Epithelial cell of prostate (primary cell): Measurements from ENCODE around the gene DCUN1D1.
A peak's percentile ranks its signal among the peaks of the same experiment; 100 is the strongest.

Experiments used
- DNase-seq: peaks from one replicate; pipeline ENCODE4 v3.0.0-alpha.2; 2011; ENCODE audit warnings: low read depth, low spot score
- H3K27ac ChIP-seq: fragments of 450-650 bp; 2 replicates; pipeline ENCODE4 v1.5.1; 2017; ENCODE audit warnings: mild to moderate bottlenecking

The DCUN1D1 gene

DNA sequence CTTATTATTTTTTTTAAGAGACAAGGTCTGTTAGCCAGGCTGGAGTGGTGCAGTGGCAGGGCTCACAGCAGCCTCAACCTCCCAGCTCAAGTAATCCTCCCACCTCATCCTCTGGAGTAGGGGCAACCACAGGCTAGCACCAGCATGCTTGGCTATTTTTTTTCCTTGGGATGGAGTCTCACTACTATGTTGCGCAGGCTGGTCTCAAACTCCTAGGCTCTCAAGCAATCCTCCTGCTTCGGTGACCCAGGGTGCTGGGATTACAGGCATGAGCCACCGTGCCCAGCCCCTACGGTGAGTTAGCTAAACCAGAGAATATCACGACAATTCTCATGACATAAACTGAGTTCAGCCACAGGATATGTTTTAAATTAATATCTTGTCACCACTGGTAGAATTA, 2.0 kb downstream of the DCUN1D1 start:
- DNase-seq = no peak
- H3K27ac ChIP-seq = no peak overlapping the region

DNA sequence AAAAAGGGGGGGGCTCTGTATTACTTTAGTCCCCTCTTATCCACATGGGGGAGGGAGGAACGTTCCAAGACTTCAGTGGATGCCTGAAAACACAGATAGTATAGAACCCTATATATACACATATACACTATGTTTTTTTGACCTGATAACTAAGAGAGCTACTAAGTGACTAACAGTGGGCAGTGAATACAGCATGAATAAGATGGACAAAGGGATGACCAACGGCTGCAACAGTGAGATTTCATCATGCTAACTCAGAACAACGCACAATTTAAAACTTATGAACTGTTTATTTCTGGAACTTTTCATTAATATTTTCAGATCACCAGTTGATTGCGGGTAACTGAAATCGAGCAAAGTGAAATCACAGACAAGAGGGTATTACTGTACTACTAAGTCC, 7.3 kb downstream of the DCUN1D1 start:
- DNase-seq = no peak

DNA sequence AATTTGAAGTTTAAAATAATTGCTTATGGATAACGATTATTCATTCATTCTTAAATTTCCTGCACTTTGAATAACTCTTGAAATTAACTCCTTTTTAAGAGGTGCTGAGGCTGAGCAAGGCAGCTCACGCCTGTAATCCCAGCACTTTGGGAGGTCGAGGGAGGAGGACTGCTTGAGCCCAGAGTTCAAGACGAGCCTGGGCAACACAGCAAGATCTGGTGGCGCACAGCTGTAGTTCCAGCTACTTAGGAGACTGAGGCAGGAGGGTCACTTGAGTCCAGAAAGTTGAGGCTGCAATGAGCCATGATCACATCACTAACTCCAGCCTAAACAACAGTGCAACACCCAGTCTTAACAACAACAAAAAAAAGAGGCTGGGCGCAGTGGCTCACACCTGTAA, 8.0 kb downstream of the DCUN1D1 start:
- no peak for DNase-seq
- H3K27ac ChIP-seq = no peak overlapping the region

More for the DNA sequence above, 7.3 kb downstream of the DCUN1D1 start:
- H3K27ac ChIP-seq = no peak overlapping the region

DNA sequence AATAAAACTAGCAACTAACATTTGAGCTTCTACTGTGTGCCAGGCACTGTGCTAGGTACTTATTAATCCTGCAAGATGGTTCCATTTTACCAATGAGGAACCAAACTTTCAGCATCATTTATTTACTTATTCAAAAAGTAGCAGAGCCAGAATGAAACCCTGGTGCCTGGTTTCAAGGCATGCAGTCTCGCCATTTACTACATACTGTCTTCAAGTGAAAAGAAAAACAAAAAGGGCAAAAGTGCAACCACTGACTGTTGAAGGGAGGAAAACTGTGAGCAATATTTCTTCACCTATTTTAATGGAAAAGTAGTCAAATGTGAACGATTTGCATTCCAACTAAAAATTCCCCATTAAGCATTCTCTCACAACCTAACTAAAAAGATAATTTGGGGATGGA, 8.7 kb downstream of the DCUN1D1 start:
- no peak for DNase-seq

DNA sequence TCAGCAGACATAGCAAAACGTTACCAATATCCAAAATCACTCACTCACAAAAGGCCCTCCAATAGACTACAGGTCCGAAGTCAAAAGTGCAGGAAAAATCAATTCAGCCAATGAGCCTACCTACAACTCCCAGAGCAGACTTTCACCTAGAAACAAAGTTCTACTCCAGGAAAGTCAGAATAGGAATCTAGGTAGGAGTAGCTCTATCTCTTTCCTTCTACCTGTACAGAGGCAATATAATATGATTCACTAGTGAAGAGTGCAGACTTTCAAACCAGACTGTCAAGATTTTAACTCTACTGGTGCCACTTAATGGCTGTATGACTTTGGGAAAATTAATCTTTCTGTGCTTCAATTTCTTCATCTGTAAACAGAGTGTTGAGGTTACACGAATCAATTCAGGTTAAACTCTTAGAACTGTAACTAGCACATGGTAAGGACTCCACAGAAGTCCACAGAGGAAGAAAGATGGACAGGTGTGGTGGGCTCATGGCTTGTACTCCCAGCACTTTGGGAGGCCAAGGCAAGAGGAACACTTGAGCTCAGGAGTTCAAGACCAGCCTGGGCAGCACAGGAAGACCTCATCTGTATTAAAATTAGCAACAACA, 9.4 kb downstream of the DCUN1D1 start:
- no peak overlapping the region for H3K27ac ChIP-seq
- DNase-seq = no peak

More for the DNA sequence above, 8.7 kb downstream of the DCUN1D1 start:
- H3K27ac ChIP-seq = no peak overlapping the region

DNA sequence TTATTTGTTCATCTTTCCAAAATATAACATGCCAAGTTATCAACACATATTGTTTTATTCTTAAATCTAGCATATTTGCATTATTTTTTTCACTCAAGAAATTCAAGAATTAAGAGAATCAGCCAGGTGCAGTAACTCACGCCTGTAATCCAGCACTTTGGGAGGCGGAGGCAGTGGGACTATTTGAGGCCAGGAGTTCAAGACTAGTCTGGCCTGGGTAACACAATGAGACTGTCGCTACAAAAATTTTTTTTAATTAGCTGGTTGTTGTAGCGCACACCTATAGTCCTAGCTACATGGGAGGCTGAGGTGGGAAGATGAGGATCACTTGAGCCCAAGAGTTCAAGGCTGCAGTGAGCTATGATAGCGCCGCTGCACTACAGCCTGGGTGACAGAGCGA, 10.5 kb downstream of the DCUN1D1 start:
- H3K27ac ChIP-seq = peak overlapping the region; percentile 25
- no peak for DNase-seq

DNA sequence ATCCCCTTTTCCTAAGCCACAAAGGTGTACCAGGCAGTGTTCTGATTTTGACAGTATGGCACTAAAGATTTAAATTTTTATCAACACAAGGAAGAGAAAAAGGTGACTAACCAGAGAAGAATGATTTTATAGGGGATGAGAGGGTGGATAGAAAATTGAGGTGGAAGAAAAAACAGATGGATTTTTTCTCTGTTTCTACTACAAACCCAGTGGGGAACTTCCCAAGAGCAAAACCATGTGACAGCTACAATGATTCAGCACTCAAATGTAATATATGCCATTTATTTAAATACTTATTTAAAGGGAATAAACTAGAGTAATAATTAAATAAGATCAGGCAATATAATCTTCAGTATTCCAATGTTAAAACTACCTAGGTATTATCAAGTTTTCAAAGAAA, 11.1 kb downstream of the DCUN1D1 start:
- H3K27ac ChIP-seq = peak overlapping the region; percentile 25

DNA sequence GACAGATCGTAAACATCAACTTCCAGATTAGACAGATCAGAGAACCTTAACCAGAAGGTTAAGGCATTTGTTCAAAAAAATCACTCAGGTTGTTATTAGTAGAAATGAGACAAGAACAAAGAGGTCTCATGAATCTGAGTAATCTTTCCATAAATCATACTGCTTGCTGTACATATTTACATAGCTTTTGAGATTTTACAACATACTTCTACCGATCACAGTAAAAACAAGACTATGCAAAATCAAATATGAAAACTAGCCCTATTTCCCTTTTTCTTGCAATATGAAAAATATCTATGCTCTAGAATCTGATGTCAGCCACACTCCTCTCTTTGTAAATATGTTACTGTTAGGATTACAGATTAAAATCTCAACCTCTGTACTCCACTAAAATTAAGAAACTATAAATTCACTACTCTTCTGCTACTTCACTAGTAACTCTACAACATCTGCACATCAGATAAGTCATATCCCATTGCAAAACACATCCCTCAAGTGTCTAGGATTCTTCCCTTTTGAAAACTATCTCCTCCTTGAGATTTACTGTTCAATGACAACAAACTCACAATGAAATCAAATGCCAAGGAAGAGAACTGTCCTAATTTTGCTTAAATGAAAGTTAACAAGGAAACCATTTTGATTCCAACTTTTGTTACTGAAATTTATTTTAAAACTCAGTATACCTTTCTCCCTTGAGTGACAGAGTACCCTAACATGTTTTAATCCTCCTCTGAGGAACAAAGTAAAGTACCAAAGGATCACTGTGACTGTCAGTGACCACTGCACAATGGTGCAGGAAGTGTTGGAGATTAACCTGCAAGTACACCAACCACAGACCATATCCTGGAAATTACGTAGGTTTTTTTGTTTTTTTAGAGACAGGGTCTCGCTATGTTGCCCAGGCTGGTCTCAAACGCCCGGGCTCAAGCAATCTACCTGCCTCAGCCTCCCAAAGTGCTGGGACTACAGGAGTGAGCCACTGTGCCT, 12.8 kb downstream of the DCUN1D1 start:
- no peak overlapping the region for H3K27ac ChIP-seq
- DNase-seq = no peak

More for the DNA sequence above, 11.1 kb downstream of the DCUN1D1 start:
- no peak for DNase-seq

DNA sequence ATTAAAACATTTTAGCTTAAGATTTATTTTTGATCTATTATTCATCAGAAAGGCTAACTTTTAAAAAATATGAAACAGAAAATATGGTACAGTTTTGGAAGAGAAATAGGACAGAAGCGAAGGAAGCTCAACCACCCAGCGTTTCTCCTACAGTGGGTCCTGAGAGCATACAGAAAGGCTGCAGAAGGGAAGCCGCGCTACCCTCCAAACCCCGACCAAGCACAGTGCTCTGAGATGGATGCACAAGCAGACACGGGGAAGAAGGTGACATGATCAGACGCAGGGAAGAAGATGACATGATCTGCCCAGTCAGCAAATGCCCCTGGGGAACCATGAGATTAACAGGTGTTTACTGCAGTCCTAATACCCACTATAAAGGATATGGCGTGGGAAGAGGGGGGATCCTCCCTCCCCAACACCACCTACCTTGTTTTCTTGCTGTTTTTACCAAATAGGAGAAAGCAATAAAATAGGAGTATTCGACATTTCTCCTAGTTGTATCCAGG, 14.4 kb downstream of the DCUN1D1 start:
- H3K27ac ChIP-seq = no peak overlapping the region

DNA sequence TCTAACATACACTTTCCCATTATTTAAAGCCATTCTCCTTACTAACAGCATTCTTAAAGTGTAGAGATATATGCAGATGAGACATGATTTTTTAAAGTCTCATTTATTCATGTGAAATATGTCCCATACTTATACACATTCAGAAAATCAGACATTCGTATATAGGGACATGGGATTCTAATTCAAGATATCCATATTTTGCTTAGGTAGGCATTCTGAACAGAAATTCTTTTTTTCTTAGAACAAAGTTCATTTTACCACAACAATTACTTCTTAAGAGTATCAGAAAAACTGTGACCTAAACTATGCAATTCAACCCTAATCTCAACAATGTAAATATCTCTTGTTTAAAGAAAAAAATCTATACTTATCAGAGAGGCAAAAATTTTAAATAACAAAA, 16.2 kb downstream of the DCUN1D1 start:
- H3K27ac ChIP-seq = no peak overlapping the region
- DNase-seq = no peak

More for the DNA sequence above, 14.4 kb downstream of the DCUN1D1 start:
- no peak for DNase-seq

DNA sequence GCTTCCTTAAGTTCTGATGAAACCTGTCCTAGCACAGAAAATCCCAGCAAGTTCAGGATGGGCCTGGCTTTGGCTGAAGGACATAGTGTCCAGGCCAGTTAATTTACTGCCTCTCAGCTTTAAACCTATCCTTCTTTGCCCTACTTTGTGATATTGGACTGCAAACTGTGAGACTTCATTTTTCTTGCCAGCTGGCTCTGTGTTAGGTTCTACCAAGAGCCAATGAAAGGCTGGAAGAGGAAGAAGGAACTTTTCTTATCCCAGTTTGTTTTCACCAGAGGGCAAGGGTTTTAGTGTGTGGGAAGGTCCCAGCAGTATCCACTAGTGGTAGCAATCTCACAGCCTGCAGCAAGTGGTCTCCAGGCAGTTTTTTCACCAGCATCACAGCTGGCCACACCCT, 18.2 kb downstream of the DCUN1D1 start:
- no peak overlapping the region for H3K27ac ChIP-seq
- DNase-seq = no peak

DNA sequence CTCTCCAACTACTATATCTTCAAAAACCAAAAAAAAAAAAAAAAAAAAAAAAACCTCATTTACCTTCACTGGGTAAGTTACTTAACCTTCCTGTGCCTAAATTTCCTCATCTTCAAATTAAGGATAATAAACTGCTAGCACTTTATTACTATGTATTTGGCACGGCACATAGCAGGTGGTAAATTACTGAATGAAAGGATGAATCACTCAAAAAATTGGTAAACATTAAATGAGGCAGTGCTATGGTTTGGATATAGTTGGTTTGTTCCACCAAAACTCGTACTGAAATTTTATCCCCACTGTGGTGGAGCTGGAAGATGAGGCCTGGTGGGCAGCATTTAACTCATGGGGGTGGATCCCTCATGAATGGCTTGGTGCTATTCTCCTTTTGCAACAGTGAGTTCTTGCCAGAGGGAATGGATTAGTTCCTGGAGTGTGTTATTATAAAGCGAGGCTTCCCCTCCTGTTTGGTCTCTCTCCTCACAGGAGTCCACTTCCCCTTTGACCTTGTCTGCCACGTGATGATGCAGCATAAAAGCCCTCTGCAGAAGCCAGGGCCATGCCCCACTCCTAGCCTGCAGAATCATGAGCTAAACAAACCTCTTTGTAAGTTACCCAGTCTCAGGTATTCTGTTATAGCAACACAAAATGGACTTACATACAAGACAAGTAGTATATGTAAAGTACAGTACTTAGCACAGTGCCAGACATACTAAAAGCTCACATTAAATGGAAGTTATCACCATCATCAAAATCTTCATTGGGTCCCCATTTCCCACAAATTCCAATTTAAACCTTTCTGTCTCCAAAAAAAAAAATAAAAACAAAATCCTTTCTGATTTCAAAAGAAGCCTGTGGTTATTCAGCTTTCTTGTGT, 20.6 kb downstream of the DCUN1D1 start:
- H3K27ac ChIP-seq = no peak overlapping the region

DNA sequence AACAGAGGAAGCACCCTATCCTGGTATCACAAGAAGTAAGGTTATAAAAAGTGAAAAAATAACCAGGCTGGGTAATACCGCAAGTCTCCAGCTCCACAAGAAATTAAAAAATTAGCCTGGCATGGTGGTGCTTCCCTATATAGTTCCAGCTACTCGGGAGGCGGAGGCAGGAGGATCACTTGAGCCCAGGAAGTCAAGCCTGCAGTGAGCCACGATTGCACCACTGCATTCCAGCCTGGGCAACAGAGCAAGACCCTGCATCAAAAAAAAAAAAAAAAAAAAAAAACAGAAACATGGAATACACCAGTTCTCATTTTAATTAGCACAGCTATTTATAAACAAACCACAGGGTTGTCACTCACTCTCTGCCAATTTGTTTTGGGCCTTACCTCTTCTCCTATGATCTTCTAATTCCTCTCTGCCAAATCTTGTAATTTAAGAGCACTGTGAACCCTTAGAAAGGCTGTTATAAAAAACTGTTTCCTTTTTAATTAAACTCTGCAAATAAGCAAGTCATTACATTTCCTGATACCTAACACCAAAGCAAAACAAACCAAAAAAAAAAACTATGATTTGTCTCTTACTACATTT, 22.6 kb downstream of the DCUN1D1 start:
- DNase-seq = no peak
- H3K27ac ChIP-seq = no peak overlapping the region

More for the DNA sequence above, 20.6 kb downstream of the DCUN1D1 start:
- no peak for DNase-seq

DNA sequence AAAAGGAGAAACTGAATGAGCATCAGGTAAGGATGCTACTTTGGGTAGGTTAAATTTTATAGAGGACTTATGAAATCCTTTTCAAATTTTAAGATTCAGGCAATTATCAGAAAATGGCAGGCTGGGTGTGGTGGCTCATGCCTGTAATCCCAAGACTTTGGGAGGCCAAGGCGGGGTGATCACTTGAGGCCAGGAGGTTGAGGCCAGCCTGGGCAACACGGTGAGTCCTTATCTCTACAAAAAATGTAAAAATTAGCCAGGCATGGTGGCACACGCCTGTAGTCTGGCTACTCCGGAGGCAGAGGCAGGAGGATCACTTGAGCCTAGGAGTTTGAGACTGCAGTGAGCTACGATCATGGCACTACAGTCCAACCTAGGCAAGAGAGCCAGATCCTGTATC, 23.1 kb downstream of the DCUN1D1 start:
- no peak overlapping the region for H3K27ac ChIP-seq

DNA sequence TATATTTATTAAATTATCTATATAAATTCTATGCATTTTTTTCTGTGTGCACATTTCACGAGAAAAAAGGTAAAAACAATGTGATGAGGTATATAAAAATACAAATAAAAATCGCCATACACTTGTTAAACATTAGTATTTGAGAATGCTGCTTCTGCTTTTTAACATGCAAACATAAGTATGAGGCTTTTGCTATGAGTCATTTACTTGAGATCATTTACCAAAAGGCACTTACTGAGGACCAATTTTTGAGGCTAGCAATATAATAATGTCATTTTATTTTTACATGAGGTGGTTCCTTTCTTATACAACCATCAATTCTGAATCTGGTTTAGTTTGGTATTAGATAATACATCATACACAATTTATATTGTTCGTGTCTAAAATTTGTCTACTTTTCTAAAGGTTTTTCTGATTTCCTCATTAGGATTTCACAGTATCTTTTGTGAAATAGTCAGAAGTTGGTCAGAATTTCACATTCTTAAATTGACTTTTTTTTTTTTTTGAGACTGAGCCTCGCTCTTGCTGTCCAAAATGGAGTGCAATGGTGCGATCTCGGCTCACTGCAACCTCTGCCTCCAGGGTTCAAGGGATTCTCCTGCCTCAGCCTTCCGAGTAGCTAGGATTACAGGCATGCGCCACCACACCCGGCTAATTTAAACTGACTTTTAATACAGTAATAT, 25.6 kb downstream of the DCUN1D1 start:
- H3K27ac ChIP-seq = no peak overlapping the region
- DNase-seq = no peak

More for the DNA sequence above, 23.1 kb downstream of the DCUN1D1 start:
- DNase-seq = no peak

DNA sequence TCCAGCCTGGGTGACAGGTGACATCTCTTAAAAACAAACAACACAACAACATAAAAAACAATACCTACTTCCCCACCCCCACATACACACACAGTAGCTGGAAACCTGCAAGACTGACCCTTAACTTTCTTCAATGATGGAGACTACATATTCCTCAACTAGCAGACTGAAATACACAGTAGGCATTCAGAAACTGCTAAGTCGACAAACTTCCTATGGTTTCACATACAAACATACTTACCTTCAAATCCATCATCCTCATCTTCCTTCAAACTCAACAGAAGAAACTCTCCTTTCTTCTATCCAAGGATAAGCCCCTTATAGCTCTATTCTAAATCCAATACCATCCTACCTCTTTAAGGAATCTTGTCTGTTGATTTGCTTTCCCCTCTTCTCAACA, 30.6 kb downstream of the DCUN1D1 start:
- no peak overlapping the region for H3K27ac ChIP-seq
- DNase-seq = no peak

DNA sequence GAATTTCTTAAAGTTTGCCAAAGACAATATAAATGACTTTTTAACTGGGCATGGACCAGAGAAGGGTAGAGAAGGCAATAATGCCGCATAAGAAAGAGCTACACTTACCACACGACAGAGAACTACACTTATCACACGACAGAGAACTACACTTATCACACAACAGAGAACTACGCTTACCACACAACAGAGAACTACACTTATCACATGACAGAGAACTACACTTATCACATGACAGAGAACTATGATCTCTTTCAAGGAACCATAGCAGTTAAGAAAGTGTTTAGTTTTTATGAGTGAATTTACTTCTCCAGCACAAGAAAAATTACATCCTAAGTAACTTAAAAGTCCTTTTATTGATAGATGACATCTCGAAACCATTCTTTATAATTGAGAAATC, 32.0 kb downstream of the DCUN1D1 start:
- no peak for DNase-seq
- H3K27ac ChIP-seq = no peak overlapping the region

DNA sequence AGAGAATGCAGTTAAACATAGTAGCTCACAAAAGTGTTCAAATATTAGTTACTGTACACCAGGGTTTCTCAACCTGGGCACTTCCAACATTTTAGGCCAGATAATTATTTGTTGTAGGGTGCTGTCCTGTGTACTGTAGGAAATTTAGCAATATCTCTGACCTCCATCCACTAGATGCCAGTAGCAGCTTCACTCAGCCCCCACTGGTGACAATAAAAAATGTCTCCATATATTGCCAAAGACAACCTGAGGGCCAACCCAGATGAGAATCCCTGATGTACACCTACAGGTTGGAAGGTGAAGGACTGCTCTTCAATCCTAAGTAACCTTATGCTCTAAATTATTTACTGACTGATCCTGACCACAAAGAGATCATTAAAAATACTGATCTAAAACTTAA, 32.5 kb downstream of the DCUN1D1 start:
- DNase-seq = no peak
- H3K27ac ChIP-seq = no peak overlapping the region

DNA sequence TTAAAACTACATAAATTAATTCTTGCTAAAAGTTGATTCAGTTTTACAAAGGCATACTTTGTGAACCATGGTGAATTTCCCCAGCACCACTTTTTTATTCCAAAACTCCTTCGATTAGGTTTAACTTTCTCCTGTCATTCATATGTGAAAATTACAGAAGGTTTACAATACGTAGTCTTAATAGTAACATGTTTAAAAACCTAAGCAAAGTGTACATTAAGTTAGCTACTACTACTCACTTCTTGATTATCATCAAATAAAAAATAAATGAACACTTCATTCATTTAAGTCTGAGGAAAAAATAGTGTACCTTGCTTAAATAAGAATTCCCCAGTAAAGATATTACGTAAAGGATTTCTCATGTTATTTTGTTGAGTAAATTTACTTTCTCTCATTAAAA, 38.6 kb downstream of the DCUN1D1 start:
- no peak for DNase-seq
- no peak overlapping the region for H3K27ac ChIP-seq
